Epidermal melanocyte (primary cell): Measurements from ENCODE around the gene EDEM1.
A peak's percentile ranks its signal among the peaks of the same experiment; 100 is the strongest.
"Not testable (repeated sequence)": the region's sequence is repeated elsewhere in the genome, so short reads cannot be mapped to it uniquely, and the experiment has no call there.

ENCODE experiments used
- DNase-seq: peaks from one replicate; pipeline ENCODE4 v3.0.0; 2011; ENCODE audit warnings: low spot score; ENCODE audit not compliant: insufficient read length

The EDEM1 gene

GRCh38 chr3:5187156-5187919, at the start of gene EDEM1:
TSS of gene EDEM1 (plus strand) at chr3:5187707. CDS start at chr3:5187806, 99 bp downstream.
- peak; percentile 93 for DNase-seq

- DNase-seq, result peak; percentile 73
Observed at GRCh38 chr3:5138214-5138981, 49.1 kb upstream of the EDEM1 start.

- DNase-seq, result no peak
Observed at GRCh38 chr3:5140230-5140621, 47.3 kb upstream of the EDEM1 start.

- no peak for DNase-seq
Observed at GRCh38 chr3:5140839-5141238, 46.7 kb upstream of the EDEM1 start.

- no peak for DNase-seq
Observed at GRCh38 chr3:5141760-5142159, 45.7 kb upstream of the EDEM1 start.

- no peak for DNase-seq
Observed at GRCh38 chr3:5143464-5143863, 44.0 kb upstream of the EDEM1 start.

GRCh38 chr3:5144316-5144994, 43.1 kb upstream of the EDEM1 start:
- DNase-seq, result no peak

- no peak for DNase-seq
Observed at GRCh38 chr3:5145120-5145519, 42.4 kb upstream of the EDEM1 start.

GRCh38 chr3:5147152-5147551, 40.4 kb upstream of the EDEM1 start:
- DNase-seq, result not testable (repeated sequence)

- no peak for DNase-seq
Observed at GRCh38 chr3:5149306-5149880, 38.1 kb upstream of the EDEM1 start.

GRCh38 chr3:5151586-5151985, 35.9 kb upstream of the EDEM1 start:
- no peak for DNase-seq

- no peak for DNase-seq
Observed at GRCh38 chr3:5153074-5153473, 34.4 kb upstream of the EDEM1 start.

GRCh38 chr3:5155241-5155640, 32.3 kb upstream of the EDEM1 start:
- no peak for DNase-seq

- DNase-seq, result no peak
Observed at GRCh38 chr3:5160321-5160720, 27.2 kb upstream of the EDEM1 start.

GRCh38 chr3:5160940-5161858, 26.3 kb upstream of the EDEM1 start:
- no peak for DNase-seq

- no peak for DNase-seq
Observed at GRCh38 chr3:5162102-5162501, 25.4 kb upstream of the EDEM1 start.

- no peak for DNase-seq
Observed at GRCh38 chr3:5165698-5166097, 21.8 kb upstream of the EDEM1 start.

GRCh38 chr3:5166846-5167245, 20.7 kb upstream of the EDEM1 start:
- no peak for DNase-seq

- no peak for DNase-seq
Observed at GRCh38 chr3:5168110-5168509, 19.4 kb upstream of the EDEM1 start.

GRCh38 chr3:5169807-5170206, 17.7 kb upstream of the EDEM1 start:
- no peak for DNase-seq

- no peak for DNase-seq
Observed at GRCh38 chr3:5170975-5171374, 16.5 kb upstream of the EDEM1 start.
